NCI-H748 treated with DMSO at 0.1 percent for 48 hours (cell line): ENCODE measurements around the gene STUB1.
A peak's percentile ranks its signal among the peaks of the same experiment; 100 is the strongest.
"Not testable (repeated sequence)": the region's sequence is repeated elsewhere in the genome, so short reads cannot be mapped to it uniquely, and the experiment has no call there.

Experiments
- DNase-seq: peaks from one replicate; lab custom pipeline; 2025; lab: John Stamatoyannopoulos, UW

Gene STUB1

DNA sequence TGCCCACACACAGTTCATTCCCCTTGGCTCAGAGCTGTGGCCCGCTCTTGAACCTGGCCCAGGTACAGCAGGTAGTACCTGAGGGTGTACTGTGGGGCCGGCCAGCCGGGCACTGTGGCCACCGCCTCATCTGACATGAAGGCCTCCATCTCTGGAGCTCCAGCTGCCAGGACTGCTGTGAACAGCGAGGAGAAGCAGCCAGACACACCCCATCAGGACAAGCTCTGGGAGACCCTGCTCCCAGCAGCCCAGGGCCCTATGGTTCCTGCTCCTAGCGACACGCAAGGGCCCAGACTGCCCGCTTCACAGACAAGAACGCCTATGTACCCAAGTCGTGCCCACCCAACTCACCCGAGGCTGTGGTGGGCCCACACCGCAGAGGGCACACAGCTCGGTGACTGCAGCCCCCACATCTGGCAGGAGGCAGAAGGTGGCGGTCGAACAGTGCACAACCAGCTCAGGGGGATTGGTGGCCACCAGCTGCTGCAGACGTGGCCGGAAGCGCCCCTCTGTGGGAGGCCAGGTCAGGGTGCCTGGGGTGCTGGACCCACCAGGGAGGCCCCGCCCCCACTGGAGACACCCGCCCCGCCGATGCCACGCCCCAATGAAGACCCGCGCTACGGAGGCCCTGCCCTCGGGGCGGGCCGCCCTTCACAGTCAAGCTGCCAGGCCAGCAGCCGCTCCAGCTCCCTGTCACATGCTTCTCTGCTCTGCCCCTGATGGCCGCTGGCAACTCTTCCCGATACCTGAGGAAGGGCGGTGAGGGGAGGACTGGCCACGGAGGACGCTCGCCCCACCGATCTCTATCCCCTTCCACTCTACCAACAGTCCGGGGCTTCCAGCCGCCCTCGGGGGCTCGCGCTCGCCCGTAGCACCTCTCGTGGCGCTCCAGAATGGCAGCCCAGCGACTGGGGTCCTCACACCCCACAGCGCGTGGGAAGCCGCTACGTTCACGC, 1.1 kb upstream of the STUB1 start:
- peak; percentile 47 for DNase-seq

DNA sequence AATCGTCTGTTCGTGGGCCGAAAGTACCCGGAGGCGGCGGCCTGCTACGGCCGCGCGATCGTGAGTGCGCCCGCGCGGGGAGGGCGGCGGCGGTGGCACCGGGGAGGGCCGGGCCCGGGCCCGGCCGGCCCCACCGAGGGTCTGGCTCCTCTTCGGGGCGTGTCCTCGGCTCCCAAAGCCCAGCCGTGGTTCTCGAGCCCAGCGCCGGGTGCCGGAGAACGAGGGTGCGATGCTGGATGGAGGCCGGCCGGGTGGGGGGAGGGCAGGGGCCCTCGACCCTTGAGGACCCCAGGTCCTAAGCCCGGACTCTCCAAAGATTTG, 375 bp downstream of the STUB1 start:
- DNase-seq = no peak

DNA sequence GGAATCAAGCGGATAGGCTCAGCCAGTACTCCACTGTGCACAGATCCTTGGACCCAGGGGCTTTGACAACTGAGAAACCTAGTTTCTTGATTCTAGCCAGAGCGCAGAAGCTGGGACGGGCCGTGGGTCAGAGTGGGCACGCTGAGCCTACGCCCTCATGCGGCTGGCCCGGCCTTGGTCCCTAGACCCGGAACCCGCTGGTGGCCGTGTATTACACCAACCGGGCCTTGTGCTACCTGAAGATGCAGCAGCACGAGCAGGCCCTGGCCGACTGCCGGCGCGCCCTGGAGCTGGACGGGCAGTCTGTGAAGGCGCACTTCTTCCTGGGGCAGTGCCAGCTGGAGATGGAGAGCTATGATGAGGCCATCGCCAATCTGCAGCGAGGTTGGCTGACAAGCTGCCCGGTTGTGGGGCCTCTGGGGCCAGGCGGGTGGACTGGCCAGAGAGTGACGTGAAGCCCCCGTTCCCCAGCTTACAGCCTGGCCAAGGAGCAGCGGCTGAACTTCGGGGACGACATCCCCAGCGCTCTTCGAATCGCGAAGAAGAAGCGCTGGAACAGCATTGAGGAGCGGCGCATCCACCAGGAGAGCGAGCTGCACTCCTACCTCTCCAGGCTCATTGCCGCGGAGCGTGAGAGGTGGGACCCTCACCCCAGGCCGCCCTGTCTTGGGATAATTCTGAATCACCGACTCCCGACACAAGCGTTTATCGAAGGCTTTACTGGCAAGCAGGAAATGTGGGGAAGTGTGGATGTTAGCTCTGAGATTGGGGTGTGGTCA, 946 bp downstream of the STUB1 start:
- no peak for DNase-seq

DNA sequence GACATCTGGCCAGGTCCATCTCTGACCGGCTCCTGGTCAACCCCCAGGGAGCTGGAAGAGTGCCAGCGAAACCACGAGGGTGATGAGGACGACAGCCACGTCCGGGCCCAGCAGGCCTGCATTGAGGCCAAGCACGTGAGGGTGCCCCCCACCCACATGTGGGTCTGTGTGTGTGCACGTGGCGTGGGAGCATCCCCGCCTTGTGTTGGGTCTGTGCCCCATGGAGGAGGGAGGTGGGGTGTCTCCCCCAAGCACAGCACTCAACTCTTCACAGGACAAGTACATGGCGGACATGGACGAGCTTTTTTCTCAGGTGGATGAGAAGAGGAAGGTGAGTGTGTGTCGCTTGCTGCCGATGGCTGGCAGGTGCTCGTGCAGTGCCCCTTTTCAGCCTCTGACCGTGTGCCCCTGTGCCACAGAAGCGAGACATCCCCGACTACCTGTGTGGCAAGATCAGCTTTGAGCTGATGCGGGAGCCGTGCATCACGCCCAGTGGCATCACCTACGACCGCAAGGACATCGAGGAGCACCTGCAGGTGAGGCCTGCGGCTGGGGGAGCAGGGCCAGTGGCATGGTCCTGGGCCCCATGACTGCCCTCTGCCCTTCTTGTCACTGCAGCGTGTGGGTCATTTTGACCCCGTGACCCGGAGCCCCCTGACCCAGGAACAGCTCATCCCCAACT, 1.7 kb downstream of the STUB1 start:
- DNase-seq = no peak

DNA sequence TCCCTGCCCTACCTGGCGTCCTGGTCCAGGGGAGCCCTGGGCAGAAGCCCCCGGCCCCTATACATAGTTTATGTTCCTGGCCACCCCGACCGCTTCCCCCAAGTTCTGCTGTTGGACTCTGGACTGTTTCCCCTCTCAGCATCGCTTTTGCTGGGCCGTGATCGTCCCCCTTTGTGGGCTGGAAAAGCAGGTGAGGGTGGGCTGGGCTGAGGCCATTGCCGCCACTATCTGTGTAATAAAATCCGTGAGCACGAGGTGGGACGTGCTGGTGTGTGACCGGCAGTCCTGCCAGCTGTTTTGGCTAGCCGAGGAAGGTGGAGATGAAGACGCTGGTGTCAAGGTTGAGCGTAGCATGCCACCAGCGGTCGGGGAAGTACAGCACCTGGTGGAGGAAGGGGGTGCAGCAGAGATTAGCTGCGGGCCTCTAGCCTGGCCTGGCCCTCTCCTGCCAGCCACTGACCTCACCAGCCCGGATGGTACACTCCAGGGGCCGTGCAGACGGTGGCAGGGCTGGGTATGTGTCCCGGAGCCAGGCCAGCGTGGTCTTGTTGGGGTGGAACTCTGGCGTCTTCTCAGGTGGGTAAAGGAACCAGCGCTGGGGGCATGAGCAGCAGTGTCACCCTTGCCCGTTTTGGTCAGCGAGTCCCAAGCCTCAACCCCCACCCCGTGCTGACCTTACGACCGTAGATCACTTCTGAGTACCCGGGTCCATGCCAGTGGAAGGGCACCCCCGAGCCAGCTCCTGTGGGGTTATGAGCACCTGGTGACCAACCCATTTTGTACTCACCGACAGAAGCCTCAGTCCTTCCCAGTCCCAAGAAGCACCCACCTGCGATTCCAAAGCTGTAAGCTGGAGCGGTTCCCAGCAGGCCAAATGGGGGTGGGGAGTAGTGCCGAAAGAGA, 2.5 kb downstream of the STUB1 start:
- DNase-seq = no peak

DNA sequence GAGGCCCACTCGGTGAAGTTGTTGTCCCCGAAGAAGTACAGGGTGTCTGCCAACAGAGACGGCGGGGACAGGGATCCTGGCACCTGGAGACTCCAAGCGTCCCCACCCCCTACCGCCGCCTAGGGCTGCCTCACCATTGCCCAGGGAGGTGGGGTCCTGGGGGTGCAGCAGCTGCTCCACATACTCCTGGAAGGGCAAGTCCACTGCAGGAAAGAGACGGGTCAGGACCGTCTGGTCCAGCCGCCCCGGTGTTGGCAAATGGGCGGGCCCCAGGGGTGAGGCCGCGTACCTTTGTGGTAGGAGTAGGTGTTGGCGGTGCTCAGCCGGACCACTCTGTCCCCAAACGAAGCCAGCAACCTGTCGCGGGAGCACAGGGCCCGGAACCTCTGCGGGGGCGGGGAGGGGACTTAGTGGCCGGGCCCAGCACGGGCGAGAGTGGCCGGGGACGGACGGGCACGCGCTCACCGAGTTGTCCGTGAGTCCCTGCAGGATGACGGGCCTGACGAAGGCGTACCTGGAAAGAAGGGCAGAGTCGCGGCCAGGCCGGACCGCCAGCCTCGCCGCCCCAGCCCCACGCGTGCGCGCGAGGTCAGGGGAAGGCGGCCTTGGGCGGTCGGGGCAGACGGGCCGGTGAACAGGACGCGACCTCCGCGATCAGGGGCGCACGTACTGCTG, 3.3 kb downstream of the STUB1 start:
- DNase-seq = no peak

DNA sequence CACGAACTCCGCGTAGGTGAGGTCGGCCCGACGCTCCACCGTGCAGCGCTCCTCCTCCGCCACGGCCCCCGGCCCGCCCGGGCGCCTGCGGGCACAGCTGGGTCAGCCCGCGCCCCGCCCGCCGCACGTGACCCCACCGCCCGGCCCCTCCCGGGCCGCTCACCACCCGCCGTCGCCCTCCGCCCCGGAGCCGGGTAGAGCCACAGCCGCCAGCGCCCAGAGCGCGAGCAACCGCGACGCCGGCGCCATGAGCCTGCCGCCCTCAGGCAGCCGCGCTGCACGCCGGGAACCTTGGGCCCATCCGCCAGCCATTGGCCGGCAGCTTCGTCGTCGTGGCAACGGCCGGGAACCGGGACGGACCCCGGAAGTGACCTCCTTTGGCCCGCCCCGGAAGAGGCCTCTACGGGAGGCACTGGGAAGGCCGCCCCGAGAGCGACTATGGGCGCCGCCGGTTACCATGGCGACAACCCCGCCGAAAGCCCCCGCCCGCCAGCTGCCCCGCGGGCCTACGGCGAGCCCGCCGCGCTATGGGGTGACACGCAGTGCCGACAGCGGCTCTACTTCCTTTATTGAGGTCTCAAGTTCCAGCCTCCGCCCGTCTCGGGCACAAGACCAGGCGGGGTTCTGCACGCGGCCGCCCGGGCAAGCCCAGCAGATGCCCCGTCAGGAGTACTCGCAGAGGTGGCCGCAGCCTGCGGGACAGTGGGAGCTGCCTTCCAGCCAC, 4.0 kb downstream of the STUB1 start, which contains the start of gene JMJD8:
Gene JMJD8 (minus strand): TSS at position 264 of the 724 bp plus-strand sequence. CDS start 15 bp downstream, at position 249.
- DNase-seq = peak; percentile 72

DNA sequence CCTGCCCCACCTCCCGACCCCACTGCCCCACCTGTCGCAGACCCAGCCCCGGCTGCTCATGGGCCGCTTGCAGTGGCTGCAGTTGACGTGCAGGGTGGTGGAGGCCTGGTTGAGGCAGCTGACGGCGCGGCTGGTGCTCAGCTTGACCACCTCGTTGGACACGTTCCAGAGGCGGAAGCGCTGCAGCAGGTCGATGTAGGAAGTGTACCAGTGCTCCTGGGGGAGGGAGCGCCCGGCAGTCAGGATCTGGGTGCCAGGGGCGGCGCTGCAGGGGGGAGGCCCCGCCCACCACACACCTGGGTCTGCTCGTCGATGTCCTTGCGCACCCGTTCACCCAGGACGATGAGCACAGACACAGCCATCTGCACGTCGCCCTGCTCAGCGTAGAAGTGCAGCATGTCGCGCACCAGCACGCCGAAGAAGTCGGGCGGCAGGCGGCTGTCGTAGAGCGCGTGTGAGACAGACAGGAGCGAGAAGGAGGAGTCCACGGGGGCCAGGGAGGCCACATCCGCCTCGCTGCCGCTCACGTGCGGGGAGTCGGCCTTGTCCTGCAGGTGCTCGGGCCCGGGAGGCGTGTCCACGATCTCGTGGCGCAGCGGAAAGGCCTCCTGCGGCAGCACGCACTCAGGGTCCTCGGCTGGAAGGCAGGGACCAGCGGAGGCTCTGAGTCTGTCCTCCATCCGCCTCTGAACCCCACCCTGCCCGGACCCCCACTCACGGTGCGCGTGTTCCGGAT, 4.9 kb downstream of the STUB1 start:
- no peak for DNase-seq

DNA sequence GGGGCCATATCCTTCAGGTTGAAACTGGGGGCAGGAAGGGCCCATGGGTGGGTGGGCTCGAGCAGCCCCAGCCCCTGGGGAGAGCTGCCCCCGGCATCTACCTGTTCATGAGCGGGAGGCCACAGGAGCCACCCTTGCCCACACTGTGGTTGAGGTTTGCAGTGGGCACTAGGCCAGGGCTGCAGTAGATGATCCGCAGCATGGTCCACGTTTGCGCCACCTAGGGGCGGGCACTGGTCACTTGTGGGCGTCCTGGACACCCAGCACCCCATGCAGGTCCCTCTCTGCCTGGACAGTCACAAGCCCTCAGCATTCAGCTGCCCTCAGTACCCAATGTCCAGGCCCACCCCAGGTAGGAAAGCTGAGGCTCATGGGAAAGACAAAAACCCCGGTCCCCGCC, 5.8 kb downstream of the STUB1 start:
- peak; percentile 4 for DNase-seq

DNA sequence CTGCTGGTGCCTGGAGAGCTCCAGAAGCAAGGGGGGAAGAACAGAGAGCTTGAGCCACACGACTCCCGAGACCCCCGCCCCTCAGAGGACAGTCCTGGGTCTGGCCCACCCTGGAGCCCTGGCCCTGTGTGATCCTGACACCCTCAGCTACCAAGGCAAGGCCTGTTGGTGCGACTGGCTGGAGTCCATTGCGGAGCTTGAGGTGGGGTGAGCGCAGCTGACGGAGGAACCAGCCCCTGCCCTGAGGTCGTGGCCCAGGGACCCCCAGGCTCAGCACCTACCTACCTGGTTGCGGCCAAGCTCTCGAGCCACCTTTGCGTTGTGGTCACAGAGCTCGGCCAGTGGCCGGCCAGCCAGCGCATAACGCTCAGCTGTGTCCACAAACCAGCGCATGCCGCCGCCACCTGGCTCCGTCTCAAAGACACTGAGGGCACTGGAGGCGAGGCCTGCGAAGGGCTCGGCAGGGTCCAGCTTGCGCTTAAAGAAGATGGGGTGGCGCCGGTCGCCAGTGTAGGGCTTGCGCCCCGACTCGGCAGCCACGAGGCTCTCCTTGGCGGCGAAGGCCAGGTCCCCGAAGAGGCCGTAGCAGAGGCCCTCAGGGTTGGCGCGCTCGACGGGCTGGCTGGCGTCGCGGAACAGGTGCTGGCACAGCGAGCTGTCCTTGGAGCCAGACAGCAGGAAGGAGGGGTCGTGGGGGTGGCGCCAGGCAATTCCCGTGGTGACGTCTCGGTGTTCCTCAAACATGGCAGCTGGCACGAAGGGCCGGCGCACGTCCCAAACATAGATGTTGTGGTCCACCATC, 6.5 kb downstream of the STUB1 start:
- DNase-seq = no peak

DNA sequence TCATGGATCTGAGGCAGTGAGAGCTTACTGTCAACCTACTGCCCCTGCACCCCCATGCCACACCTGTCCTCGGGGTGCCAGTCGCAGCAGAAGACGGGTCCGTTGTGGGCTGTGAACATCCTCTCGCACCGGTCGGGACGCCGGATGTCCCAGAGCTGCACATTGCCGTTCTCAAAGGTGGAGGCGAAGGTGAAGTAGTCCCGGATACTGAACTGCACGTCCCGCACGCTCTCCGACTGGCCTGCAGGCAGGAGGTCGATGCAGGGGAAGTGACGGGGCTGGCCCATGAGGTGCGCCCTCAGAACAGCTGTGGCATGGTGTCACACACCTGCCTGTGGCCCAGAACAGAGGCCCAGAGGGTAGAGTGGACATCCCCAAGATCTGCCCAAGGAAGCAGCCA, 7.3 kb downstream of the STUB1 start:
- no peak for DNase-seq

DNA sequence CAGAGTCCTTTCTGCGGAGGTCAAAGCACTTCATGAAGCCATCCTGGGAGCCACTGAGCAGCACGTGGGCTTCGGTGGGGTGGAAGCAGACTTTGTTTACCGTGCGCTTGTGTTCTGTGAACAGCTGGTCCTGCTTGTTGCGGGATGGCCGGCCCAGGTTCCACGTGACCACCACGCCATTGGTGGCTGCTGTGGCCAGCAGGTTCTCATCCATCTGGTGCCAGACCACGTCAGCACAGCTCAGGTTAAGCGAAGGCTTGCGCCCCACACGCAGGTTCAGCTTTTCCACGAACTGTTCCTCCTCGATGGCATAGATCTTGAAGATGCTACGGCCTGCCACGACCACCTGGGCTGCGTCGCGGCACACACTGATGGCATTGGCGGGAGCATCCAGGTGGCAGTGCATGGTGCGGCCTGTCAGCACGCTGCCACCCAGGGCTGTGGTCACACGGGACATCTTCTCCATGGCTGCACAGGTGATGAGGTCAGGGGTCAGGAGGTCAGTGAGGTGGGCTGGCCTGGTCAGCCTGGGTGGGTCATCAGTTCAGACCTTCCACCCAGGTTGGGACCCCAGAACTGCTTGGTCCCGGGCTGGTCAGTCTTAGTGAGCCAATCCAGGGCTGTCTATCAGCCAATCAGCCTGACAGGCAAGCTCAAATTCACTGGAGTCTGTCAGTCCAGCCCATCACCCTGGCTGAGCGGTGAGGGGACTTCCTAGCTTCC, 9.1 kb downstream of the STUB1 start:
- no peak for DNase-seq

DNA sequence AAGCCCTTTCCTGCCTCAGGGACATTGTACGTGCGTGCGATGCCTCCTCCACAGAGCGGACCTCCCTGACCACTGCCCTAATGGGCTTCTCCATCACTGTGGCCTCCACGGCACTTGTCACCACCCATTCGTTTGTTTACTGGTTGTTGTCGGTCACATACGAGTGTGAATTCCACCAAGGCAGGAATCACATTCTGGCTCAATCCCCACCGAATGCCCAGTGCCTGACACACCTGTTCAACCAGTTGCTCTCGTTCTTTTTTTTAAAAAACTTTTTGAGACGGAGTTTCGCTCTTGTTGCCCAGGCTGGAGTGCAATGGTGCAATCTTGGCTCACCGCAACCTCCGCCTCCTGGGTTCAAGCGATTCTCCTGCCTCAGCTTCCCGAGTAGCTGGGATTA, 11.0 kb downstream of the STUB1 start:
- not testable (repeated sequence) for DNase-seq

DNA sequence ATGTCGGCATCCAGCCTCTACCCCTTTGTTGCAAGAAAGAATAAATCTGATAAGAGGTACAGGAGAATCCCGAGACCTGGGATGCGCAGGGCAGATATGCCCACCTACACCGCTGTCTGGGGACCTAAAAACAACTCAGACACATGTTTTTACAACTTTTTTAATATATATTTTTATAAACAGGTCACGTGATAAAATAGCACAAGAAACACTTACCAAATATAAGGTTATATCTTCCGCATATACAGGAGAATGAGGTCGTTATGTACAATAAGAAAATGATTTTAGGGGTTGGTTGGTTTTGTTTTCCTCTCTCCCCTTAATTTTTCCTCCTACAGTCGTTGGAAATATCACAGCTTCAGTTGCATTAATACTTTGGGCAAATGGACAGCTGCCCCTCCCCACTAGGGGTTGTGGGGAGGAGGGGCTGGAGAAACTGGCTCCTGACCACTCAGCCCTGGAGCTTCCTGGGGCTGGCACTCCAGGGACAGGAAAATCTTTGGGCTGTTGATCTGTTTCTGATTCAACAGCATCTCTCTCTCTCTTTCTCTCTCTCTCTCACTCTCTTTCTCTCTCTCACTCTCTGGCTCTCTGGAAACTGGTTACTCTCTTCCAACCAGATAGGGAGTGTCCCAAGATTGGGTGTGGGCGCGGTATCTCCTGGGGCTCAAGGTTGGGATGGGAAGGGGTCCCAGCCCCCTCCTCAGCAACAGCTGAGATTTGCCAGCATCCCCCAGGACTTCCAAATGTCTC, 12.3 kb downstream of the STUB1 start:
- no peak for DNase-seq

DNA sequence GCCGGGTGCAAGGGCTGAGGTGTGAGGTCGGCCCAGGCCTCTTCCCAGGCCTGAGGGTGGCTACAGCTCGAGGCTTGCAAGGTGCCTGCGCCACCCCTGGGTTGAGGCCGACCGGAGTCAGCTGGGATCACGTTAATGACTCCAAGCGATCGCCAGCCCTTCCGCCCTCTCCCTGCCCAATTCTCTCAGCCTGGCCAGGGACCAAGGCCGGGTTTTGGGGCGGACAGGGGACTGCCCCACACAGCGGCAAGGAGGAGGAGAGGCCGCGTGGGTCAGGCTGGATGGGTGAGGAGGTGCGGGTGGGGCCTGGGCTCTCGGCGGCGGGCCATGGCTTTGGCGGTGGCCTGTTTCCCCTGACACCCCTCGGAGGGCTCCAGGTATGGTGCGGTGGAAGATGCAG, 13.2 kb downstream of the STUB1 start:
- DNase-seq = no peak

DNA sequence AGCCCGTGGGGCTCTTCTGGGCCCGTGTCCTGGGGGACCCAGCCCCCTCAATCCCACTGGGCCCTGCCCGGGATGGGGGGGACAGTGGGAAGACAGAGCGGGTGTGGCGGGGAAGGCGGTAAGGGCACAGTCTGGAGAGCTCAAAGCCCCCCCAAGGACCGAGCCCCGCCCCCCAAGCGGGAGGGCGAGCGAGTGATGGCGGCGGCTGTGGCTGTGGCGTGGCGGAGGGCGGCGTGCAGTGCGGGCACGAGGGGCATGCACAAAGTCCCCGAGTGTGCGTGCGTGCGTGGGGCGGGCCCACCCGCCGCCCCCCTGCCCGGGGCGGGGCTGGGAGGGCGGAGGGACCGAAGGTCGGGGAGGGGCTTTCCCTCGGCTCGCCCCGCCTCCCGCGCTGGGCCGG, 13.6 kb downstream of the STUB1 start:
- DNase-seq = no peak

DNA sequence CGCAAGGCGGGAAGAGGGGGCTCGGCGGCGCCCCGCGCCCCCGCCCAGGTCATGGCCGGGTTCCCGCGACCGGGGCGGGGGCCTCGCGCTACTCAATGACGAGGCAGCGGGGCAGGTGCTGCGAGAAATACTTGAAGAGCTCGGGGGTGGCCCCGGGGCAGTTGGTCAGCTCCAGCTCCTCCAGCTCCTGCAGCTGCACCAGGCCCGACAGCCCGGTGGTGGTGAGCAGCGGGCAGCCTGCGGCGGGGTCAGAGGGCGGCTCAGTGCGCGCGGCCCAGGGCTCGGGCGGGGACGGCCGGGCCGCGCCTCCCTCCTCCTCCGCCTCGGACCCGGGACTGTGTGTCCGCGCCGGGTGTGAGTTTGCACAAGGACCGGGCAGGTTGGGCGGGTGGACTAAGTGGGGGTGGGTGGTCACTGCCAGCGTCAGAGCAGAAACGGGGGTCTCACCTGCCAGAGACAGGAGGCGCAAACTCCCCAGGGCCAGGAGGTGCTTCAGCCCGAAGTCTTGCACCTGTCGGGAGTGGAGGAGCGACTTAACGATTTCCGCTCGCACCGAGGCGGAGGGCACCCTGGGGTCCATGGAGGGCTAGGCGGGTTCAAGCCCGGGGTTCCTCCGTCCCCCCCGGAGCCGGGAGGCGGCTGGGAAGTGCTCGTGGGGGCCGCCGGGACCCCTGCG, 14.1 kb downstream of the STUB1 start:
- DNase-seq = no peak
